Measurements from ENCODE around the gene MAML3. TPM values are rescaled to one million over a fixed set of nuclear protein-coding genes. Genes with fewer than 3 reads are reported as not detected.

MAML3 gene
- total and polyA plus RNA-seq, 2 of the 13 experiments (the other 11 are each of a cell fraction or from before 2014, with no cell fraction given), result 0.05 to 0.13 TPM

DNA sequence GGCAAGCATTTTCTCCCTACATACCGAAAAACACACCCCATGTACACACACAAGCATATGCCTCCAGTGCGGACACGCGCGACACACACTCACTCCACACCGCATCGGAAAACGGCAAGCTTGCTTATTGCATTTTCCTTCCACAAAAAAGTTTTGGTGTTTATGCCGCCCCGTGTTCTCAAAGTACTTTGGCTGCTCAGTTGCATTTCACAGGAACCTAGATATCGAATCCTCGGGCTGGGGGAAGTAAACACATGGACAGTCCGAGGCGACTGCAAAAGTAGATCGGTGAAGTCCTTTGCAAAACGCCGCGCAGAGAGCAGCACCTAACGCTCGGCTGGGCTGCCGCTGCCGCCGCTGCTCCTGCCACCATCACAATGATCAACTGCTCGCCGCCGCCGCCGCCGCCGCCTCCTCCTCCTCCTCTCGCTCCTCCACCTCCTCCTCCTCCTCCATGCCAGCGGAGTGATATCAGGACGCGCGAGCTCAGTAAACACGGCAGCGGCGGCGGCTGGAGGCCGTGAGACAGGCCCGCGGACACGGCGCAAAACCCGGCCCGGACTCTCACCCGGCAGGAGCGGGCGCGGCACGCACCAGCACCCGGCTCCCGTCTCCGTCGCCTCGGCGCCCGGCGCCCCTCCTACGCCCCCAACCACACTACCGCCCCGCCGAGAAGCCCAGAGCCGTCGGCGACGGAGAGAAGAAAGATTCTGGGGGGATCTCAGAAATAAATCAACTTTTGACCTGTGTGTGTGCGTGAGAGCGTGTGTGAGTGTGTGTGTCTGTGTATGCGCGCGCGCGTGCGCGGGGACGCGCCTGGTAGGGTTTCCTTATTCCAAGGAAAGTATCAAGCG, at the start of gene MAML3 (continued):
- peak; percentile 65; the same call in 1 of the 2 replicates for TF ChIP-seq REPIN1 (CRISPR knock-in tag; IDR thresholded peaks at IDR 0.05; ENCODE audit: borderline replicate concordance, low read depth)
- TF ChIP-seq ARNTL (CRISPR knock-in tag; IDR thresholded peaks at IDR 0.05), result no peak
- no peak for TF ChIP-seq SP140L (CRISPR knock-in tag; IDR thresholded peaks at IDR 0.05; ENCODE audit: borderline replicate concordance)
- TF ChIP-seq AHR (CRISPR knock-in tag; IDR thresholded peaks at IDR 0.05), result peak; percentile 87; the same call in 1 of the 2 replicates
- TF ChIP-seq ARID2 (CRISPR knock-in tag; IDR thresholded peaks at IDR 0.05; ENCODE audit: borderline replicate concordance), result no peak
- no peak for TF ChIP-seq ZNF10 (CRISPR knock-in tag; IDR thresholded peaks at IDR 0.05; ENCODE audit: borderline replicate concordance, low read depth)
- TF ChIP-seq ZFP62 (CRISPR knock-in tag; IDR thresholded peaks at IDR 0.05), result no peak
- TF ChIP-seq ZNF614 (CRISPR knock-in tag; IDR thresholded peaks at IDR 0.05; ENCODE audit: borderline replicate concordance), result peak; percentile 62; the same call in 1 of the 2 replicates
- no peak; the same call in 1 of the 2 replicates for TF ChIP-seq JDP2 (CRISPR knock-in tag; IDR thresholded peaks at IDR 0.05; ENCODE audit: borderline replicate concordance)
- TF ChIP-seq KAT8 (CRISPR knock-in tag; IDR thresholded peaks at IDR 0.05), result peak; percentile 53; the same call in 1 of the 2 replicates
- peak; percentile 77 for TF ChIP-seq CBFB (CRISPR knock-in tag; IDR thresholded peaks at IDR 0.05)
- TF ChIP-seq MYC (CRISPR knock-in tag; IDR thresholded peaks at IDR 0.05; ENCODE audit: borderline replicate concordance), result peak; percentile 72; the same call in 1 of the 2 replicates
- no peak for TF ChIP-seq TBX3 (IDR thresholded peaks at IDR 0.05; ENCODE audit: borderline replicate concordance)
- TF ChIP-seq ZNF33A (CRISPR knock-in tag; IDR thresholded peaks at IDR 0.05; ENCODE audit: borderline replicate concordance), result no peak
- TF ChIP-seq PAWR (CRISPR knock-in tag; IDR thresholded peaks at IDR 0.05; ENCODE audit: borderline replicate concordance), result no peak
- TF ChIP-seq, protein P1, sequence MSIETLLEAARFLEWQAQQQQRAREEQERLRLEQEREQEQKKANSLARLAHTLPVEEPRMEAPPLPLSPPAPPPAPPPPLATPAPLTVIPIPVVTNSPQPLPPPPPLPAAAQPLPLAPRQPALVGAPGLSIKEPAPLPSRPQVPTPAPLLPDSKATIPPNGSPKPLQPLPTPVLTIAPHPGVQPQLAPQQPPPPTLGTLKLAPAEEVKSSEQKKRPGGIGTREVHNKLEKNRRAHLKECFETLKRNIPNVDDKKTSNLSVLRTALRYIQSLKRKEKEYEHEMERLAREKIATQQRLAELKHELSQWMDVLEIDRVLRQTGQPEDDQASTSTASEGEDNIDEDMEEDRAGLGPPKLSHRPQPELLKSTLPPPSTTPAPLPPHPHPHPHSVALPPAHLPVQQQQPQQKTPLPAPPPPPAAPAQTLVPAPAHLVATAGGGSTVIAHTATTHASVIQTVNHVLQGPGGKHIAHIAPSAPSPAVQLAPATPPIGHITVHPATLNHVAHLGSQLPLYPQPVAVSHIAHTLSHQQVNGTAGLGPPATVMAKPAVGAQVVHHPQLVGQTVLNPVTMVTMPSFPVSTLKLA (IDR thresholded peaks at IDR 0.05), result no peak
- TF ChIP-seq, protein P2, sequence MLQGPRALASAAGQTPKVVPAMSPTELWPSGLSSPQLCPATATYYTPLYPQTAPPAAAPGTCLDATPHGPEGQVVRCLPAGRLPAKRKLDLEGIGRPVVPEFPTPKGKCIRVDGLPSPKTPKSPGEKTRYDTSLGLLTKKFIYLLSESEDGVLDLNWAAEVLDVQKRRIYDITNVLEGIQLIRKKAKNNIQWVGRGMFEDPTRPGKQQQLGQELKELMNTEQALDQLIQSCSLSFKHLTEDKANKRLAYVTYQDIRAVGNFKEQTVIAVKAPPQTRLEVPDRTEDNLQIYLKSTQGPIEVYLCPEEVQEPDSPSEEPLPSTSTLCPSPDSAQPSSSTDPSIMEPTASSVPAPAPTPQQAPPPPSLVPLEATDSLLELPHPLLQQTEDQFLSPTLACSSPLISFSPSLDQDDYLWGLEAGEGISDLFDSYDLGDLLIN (CRISPR knock-in tag; IDR thresholded peaks at IDR 0.05; ENCODE audit: borderline replicate concordance), result no peak
- TF ChIP-seq ZNF839 (CRISPR knock-in tag; IDR thresholded peaks at IDR 0.05; ENCODE audit: borderline replicate concordance), result no peak
- no peak for TF ChIP-seq ZFP41 (CRISPR knock-in tag; IDR thresholded peaks at IDR 0.05; ENCODE audit: borderline replicate concordance)
- 0 out of 2 replicates have a peak, but pooled peaks have one; percentile 13 for TF ChIP-seq HMG20A (CRISPR knock-in tag; IDR thresholded peaks at IDR 0.05; ENCODE audit: borderline replicate concordance)
- TF ChIP-seq, protein P3, sequence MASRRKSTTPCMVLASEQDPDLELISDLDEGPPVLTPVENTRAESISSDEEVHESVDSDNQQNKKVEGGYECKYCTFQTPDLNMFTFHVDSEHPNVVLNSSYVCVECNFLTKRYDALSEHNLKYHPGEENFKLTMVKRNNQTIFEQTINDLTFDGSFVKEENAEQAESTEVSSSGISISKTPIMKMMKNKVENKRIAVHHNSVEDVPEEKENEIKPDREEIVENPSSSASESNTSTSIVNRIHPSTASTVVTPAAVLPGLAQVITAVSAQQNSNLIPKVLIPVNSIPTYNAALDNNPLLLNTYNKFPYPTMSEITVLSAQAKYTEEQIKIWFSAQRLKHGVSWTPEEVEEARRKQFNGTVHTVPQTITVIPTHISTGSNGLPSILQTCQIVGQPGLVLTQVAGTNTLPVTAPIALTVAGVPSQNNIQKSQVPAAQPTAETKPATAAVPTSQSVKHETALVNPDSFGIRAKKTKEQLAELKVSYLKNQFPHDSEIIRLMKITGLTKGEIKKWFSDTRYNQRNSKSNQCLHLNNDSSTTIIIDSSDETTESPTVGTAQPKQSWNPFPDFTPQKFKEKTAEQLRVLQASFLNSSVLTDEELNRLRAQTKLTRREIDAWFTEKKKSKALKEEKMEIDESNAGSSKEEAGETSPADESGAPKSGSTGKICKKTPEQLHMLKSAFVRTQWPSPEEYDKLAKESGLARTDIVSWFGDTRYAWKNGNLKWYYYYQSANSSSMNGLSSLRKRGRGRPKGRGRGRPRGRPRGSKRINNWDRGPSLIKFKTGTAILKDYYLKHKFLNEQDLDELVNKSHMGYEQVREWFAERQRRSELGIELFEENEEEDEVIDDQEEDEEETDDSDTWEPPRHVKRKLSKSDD (CRISPR knock-in tag; IDR thresholded peaks at IDR 0.05; ENCODE audit: low read depth), result 0 out of 2 replicates have a peak, but pooled peaks have one; percentile 41
- TF ChIP-seq, protein P4, sequence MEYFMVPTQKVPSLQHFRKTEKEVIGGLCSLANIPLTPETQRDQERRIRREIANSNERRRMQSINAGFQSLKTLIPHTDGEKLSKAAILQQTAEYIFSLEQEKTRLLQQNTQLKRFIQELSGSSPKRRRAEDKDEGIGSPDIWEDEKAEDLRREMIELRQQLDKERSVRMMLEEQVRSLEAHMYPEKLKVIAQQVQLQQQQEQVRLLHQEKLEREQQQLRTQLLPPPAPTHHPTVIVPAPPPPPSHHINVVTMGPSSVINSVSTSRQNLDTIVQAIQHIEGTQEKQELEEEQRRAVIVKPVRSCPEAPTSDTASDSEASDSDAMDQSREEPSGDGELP (IDR thresholded peaks at IDR 0.05; ENCODE audit: borderline replicate concordance, low read depth), result peak; percentile 14; the same call in 1 of the 2 replicates
- peak; percentile 41; the same call in 1 of the 2 replicates for TF ChIP-seq PHF21A (CRISPR knock-in tag; IDR thresholded peaks at IDR 0.05)

Data from HepG2 (cell line).